K562 (cell line): Measurements from ENCODE around the gene FDX1. TPM values are rescaled to one million over a fixed set of nuclear protein-coding genes. Genes with fewer than 3 reads are reported as not detected.

Experiments used
- ARID4B ChIP-seq: sonication (generic); formaldehyde crosslinking; IDR thresholded peaks from 2 replicates; pipeline ENCODE4 v1.8.0; 2022; ENCODE audit warnings: mild to moderate bottlenecking, missing genetic modification reagents
- CBX5 ChIP-seq: IDR thresholded peaks from 2 replicates; pipeline ENCODE4 v1.6.1; 2014; ENCODE audit warnings: low read depth, borderline replicate concordance
- ETV1 ChIP-seq: fragments of 450-650 bp; conservative IDR thresholded peaks from 2 replicates; pipeline ENCODE4 v1.6.1; 2016; ENCODE audit warnings: missing genetic modification characterization, control low read depth, low read depth, missing compliant biosample characterization
- GTF3C2 ChIP-seq: IDR thresholded peaks from 3 replicates; pipeline ENCODE4 v1.6.1; 2011; ENCODE audit warnings: borderline replicate concordance, mild to moderate bottlenecking, moderate library complexity; ENCODE audit not compliant: insufficient read length; ENCODE audit errors: extremely low read depth
- HDGF ChIP-seq: fragments of 450-650 bp; IDR thresholded peaks from 2 replicates; pipeline ENCODE4 v1.6.1; 2016
- KDM2B ChIP-seq: fragments of 250-450 bp; sonication (Bioruptor Pico); IDR thresholded peaks from 2 replicates; pipeline ENCODE4 v1.8.0; 2021; ENCODE audit warnings: mild to moderate bottlenecking, moderate library complexity
- PHF20 ChIP-seq: fragments of 450-650 bp; IDR thresholded peaks from 2 replicates; pipeline ENCODE4 v1.6.1; 2018; ENCODE audit not compliant: partially characterized antibody
- RBM34 ChIP-seq: fragments of 200-400 bp; formaldehyde crosslinking; IDR thresholded peaks from 2 replicates; pipeline ENCODE4 v1.6.1; 2018; ENCODE audit warnings: low read length, borderline replicate concordance; ENCODE audit not compliant: insufficient read depth
- SMARCC2 ChIP-seq: fragments of 450-650 bp; IDR thresholded peaks from 2 replicates; pipeline ENCODE4 v1.6.1; 2017; ENCODE audit warnings: antibody characterized with exemption, moderate library complexity, mild to moderate bottlenecking, low read depth
- SNIP1 ChIP-seq: fragments of 450-650 bp; IDR thresholded peaks from 2 replicates; pipeline ENCODE4 v1.7.1; 2017; ENCODE audit warnings: low read depth, mild to moderate bottlenecking
- THRA ChIP-seq: fragments of 450-650 bp; IDR thresholded peaks from 2 replicates; pipeline ENCODE4 v1.6.1; 2017; ENCODE audit warnings: mild to moderate bottlenecking, moderate library complexity
- ZBTB11 ChIP-seq, 3 experiments: fragments of 200-800 bp in 1 of 3; fragments of 250-450 bp in 1 of 3; fragments of 450-650 bp in 1 of 3; sonication (Bioruptor Pico) in 1 of 3; sonication (Bioruptor generic) in 1 of 3; formaldehyde crosslinking in 1 of 3; IDR thresholded peaks; 2 replicates each; pipeline versions ENCODE4 v1.6.1 to v1.8.0; 2016 to 2022; ENCODE audit warnings: mild to moderate bottlenecking in 2 of 3, missing genetic modification characterization in 2 of 3, missing compliant biosample characterization in 1 of 3, moderate library complexity in 1 of 3
- ZNF121 ChIP-seq: sonication (generic); formaldehyde crosslinking; conservative IDR thresholded peaks from 2 replicates; pipeline ENCODE4 v1.8.0; 2022; ENCODE audit warnings: missing genetic modification reagents
- ZNF197 ChIP-seq: fragments of 200-800 bp; sonication (Bioruptor generic); IDR thresholded peaks from 2 replicates; pipeline ENCODE4 v1.6.1; 2016; ENCODE audit warnings: low read depth, missing genetic modification characterization, missing compliant biosample characterization
- ZNF232 ChIP-seq: sonication (generic); formaldehyde crosslinking; IDR thresholded peaks from 2 replicates; pipeline ENCODE4 v1.8.0; 2022; ENCODE audit warnings: mild to moderate bottlenecking, missing genetic modification reagents
- ZNF24 ChIP-seq: fragments of 450-650 bp; IDR thresholded peaks from 2 replicates; pipeline ENCODE4 v1.6.1; 2016
- polyA plus RNA-seq, 8 experiments: library from polyadenylated mRNA; depleted of rRNA in 4 of 8; stranded (reverse) in 5 of 8; unstranded in 3 of 8; fragments of >200 nt; fragmentation: Nextera tagmentation in 2 of 8; fragmentation: Illumina TruSeq in 1 of 8; extraction: Ambion mirVana in 2 of 8; extraction: Trizol in 1 of 8; gene quantifications; 2 replicates each; pipeline versions ENCODE4 v1.2.1 to v1.2.3, GENCODE V29; 2011 to 2014; ENCODE audit warnings: inconsistent platforms in 1 of 8, missing spikeins in 1 of 8
- total RNA-seq, 7 experiments: library from RNA; depleted of rRNA in 6 of 7; stranded (reverse); fragments of >200 nt in 6 of 7; fragmentation: Illumina TruSeq in 2 of 7; extraction: Trizol in 2 of 7; gene quantifications; 2 replicates each; pipeline versions ENCODE4 v1.2.1 to v1.2.3, GENCODE V29; 2011 to 2021; ENCODE audit warnings: low replicate concordance in 1 of 7

The FDX1 gene
- total and polyA plus RNA-seq, 9 of the 15 experiments (the other 6 are each of a cell fraction or from before 2014, with no cell fraction given): 6.4 to 14.3 (median 11.4) TPM

GRCh38 chr11:110429731-110430266 lies at the start of gene FDX1 (continued):
- TF ChIP-seq ZBTB11 (CRISPR knock-in tag; IDR thresholded peaks at IDR 0.05) (peak in 1 of 3 experiments; percentile 53; a peak in 1 of 6 replicates), SMARCC2 (no peak; the same call in 1 of the 2 replicates), PHF20 (no peak), ZNF121 (CRISPR knock-in tag) (no peak), KDM2B (CRISPR knock-in tag) (no peak), ETV1 (tag) (peak; percentile 31; the same call in 1 of the 2 replicates), ZNF24 (0 out of 2 replicates have a peak, but pooled peaks have one; percentile 16), GTF3C2 (no peak), SNIP1 (no peak), RBM34 (no peak), ARID4B (CRISPR knock-in tag) (peak; percentile 82), THRA (no peak), ZNF232 (CRISPR knock-in tag) (no peak), CBX5 (no peak), ZNF197 (CRISPR knock-in tag) (no peak), HDGF (no peak)
